PC-9 (cell line): Measurements from ENCODE around the gene P2RX7. TPM values are rescaled to one million over a fixed set of nuclear protein-coding genes. Genes with fewer than 3 reads are reported as not detected.

Experiments used
- BruUV-seq: library from RNA; stranded (reverse); fragments of 400-500 nt; replicated peaks from 2 replicates; lab custom pipeline; 2021; lab: Mats Ljungman, UMichigan
- CTCF ChIA-PET: fragments of 300-600 bp; sonication (Branson Sonifier 250); formaldehyde crosslinking; loops from one replicate; lab custom pipeline; 2022; ENCODE audit warnings: antibody characterized with exemption; lab: Charles Lee
- POLR2A ChIA-PET: fragments of 300-600 bp; sonication (Branson Sonifier 250); formaldehyde crosslinking; loops from one replicate; lab custom pipeline; 2022; ENCODE audit warnings: antibody characterized with exemption; ENCODE audit not compliant: unreplicated experiment; lab: Charles Lee
- DNase-seq, 2 experiments: peaks; one replicate each; pipeline versions ENCODE4 v3.0.0 to v3.0.0-alpha.2; 2015 to 2022; ENCODE audit warnings: mixed read lengths in 1 of 2
- H2AFZ ChIP-seq: fragments of 200-600 bp; sonication (generic); 2 replicates; pipeline ENCODE4 v1.8.1; 2017; ENCODE audit warnings: antibody characterized with exemption
- H3F3A ChIP-seq: fragments of 200-600 bp; sonication (generic); 2 replicates; pipeline ENCODE4 v1.8.1; 2017; ENCODE audit warnings: antibody characterized with exemption, mild to moderate bottlenecking, low read depth; ENCODE audit not compliant: insufficient read depth
- H3K27ac ChIP-seq: fragments of 200-600 bp; sonication (generic); 2 replicates; pipeline ENCODE4 v1.6.1; 2016; ENCODE audit warnings: mixed run types
- H3K27me3 ChIP-seq: fragments of 200-600 bp; sonication (generic); 2 replicates; pipeline ENCODE4 v1.6.1; 2016; ENCODE audit warnings: low read depth, mixed run types; ENCODE audit not compliant: insufficient read depth
- H3K36me3 ChIP-seq: fragments of 200-600 bp; sonication (generic); 2 replicates; pipeline ENCODE4 v1.6.1; 2016; ENCODE audit warnings: low read depth, mixed run types
- H3K4me1 ChIP-seq: fragments of 200-600 bp; sonication (generic); replicated peaks from 2 replicates; pipeline ENCODE4 v1.6.1; 2016; ENCODE audit warnings: mixed run types; ENCODE audit not compliant: insufficient read depth
- H3K4me2 ChIP-seq: fragments of 200-600 bp; sonication (generic); 2 replicates; pipeline ENCODE4 v1.6.1; 2017; ENCODE audit warnings: mixed run types
- H3K4me3 ChIP-seq: fragments of 200-600 bp; sonication (generic); 2 replicates; pipeline ENCODE4 v1.6.1; 2016; ENCODE audit warnings: mixed run types
- H3K79me2 ChIP-seq: fragments of 200-600 bp; sonication (generic); 2 replicates; pipeline ENCODE4 v1.6.1; 2017; ENCODE audit warnings: low read depth, mixed run types
- H3K9me2 ChIP-seq: fragments of 200-600 bp; sonication (generic); 2 replicates; pipeline ENCODE4 v1.8.1; 2017; ENCODE audit warnings: mild to moderate bottlenecking; ENCODE audit not compliant: insufficient read depth
- H3K9me3 ChIP-seq: fragments of 200-600 bp; sonication (generic); 2 replicates; pipeline ENCODE4 v1.8.1; 2016; ENCODE audit warnings: low read depth; ENCODE audit not compliant: insufficient read depth
- H4K20me1 ChIP-seq: fragments of 200-600 bp; sonication (generic); 2 replicates; pipeline ENCODE4 v1.8.1; 2017; ENCODE audit not compliant: insufficient read depth
- EZH2 ChIP-seq: fragments of 200-600 bp; sonication (generic); IDR thresholded peaks from 2 replicates; pipeline ENCODE4 v1.8.0; 2017; ENCODE audit warnings: antibody characterized with exemption, low read depth
- intact Hi-C: fragments of 100-400 bp; cut with micrococcal nuclease; formaldehyde crosslinking; loops from one replicate; pipeline ENCODE4 v1.10.0; 2022; ENCODE audit not compliant: unreplicated experiment
- total RNA-seq: library from RNA; stranded (reverse); gene quantifications from 2 replicates; pipeline ENCODE4 v1.2.3, GENCODE V29; 2021
- TF ChIP-seq, protein P1 (sequence below): fragments of 200-600 bp; sonication (generic); conservative IDR thresholded peaks from 2 replicates; pipeline ENCODE4 v1.6.1; 2017; ENCODE audit warnings: mixed run types, antibody characterized with exemption, mild to moderate bottlenecking, moderate library complexity

P2RX7 gene
- total RNA-seq, 1 experiment from 2014 or later: 3.2 TPM

DNA sequence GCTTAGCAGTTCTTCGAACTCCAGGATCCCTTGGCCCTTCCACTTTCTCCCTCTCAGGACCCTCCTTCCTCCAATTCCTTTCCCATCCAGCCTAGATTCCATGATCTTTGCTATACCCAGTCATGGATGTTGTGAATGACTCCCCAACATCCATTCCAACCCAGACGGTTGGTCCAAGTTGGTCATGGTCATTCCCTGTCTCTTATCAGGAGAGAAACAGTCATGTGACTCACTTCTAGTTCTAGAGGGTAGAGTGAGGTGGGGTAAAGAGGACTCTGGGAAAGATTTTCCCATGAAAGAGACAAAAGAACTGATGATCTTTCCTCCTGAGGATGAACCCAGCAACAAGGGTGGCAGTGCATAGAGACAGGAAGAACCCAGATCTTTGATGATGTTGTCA is 9.2 kb upstream of the P2RX7 start:
- ChIA-PET CTCF (no interaction called here), POLR2A (no interaction called here)
- Histone ChIP-seq H3K9me2 (no peaks in the 10 kb centered on the region), H3K4me2 (no peak overlapping the region), H2AFZ (no peak overlapping the region), H3K4me3 (no peak overlapping the region), H3K27ac (0 out of 2 replicates have a peak overlapping the region, but pooled peaks have one; percentile 70), H3K27me3 (no peaks in the 10 kb centered on the region), H3K36me3 (no peaks in the 10 kb centered on the region), H4K20me1 (no peaks in the 10 kb centered on the region), H3K9me3 (no peaks in the 10 kb centered on the region), H3F3A (peaks cover 11% of the 10 kb centered on the region; the same call in 1 of the 2 replicates), H3K4me1 (peaks cover 18% of the 10 kb centered on the region), H3K79me2 (no peaks in the 10 kb centered on the region)
- intact Hi-C loops: no loop called here
- TF ChIP-seq, protein P1, sequence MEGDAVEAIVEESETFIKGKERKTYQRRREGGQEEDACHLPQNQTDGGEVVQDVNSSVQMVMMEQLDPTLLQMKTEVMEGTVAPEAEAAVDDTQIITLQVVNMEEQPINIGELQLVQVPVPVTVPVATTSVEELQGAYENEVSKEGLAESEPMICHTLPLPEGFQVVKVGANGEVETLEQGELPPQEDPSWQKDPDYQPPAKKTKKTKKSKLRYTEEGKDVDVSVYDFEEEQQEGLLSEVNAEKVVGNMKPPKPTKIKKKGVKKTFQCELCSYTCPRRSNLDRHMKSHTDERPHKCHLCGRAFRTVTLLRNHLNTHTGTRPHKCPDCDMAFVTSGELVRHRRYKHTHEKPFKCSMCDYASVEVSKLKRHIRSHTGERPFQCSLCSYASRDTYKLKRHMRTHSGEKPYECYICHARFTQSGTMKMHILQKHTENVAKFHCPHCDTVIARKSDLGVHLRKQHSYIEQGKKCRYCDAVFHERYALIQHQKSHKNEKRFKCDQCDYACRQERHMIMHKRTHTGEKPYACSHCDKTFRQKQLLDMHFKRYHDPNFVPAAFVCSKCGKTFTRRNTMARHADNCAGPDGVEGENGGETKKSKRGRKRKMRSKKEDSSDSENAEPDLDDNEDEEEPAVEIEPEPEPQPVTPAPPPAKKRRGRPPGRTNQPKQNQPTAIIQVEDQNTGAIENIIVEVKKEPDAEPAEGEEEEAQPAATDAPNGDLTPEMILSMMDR: no peak
- TF ChIP-seq EZH2: no peak
- BruUV-seq: no TSS peak
- DNase-seq: no peak

DNA sequence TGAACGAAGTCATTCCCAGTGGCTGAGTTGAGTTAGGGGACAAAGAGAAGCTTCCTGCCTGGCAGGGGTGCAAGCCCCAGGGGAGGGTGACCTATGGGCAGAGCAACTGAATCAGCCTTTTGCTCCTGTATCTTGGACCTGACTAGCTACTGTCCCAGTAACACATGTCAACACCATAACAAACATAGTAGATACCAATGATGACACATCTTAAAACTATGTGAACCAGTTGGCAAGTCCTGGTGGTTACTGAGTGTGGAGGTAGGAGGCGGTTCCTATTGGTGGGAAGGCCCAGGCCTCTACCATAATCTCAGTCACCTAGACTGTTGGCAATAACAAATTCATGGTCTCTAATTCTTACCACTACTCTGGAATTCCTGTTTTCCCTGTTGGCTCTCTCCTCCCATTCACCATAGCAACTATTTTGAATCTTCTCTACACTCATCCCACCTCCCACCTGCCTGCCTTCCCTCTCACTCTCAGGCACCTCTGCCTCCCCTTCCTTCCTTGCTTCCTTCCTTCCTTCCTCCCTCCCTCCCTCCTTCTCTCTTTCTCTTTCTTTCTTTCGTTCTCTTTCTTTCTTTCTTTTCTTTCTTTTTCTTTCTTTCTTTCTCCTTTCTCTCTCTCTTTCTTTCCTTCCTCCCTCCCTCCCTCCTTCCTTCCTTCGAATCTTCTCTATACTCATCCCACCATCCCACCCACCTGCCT is 8.1 kb upstream of the P2RX7 start:
- no peak overlapping the region for H3K4me3 ChIP-seq
- H3K27ac ChIP-seq: peak overlapping the region; percentile 70
- CTCF ChIA-PET: no interaction called here
- no peak for TF ChIP-seq EZH2
- TF ChIP-seq, protein P1: no peak
- BruUV-seq: no TSS peak
- H3K27me3 ChIP-seq: no peaks in the 10 kb centered on the region
- intact Hi-C loops: loop anchor here (1.0 to 2.0 kb wide), 3 partner anchors 86 to 103 kb away; partner anchors contain the start of gene P2RX4
- no peaks in the 10 kb centered on the region for H3K9me3 ChIP-seq
- H3F3A ChIP-seq: peaks cover 11% of the 10 kb centered on the region; the same call in 1 of the 2 replicates
- H4K20me1 ChIP-seq: no peaks in the 10 kb centered on the region
- H3K79me2 ChIP-seq: no peaks in the 10 kb centered on the region
- H2AFZ ChIP-seq: no peak overlapping the region
- no peaks in the 10 kb centered on the region for H3K36me3 ChIP-seq
- H3K4me1 ChIP-seq: peaks cover 18% of the 10 kb centered on the region
- peak; percentile 83 to 99 for DNase-seq
- no peaks in the 10 kb centered on the region for H3K9me2 ChIP-seq
- POLR2A ChIA-PET: interaction anchor here (0.5 to 0.6 kb wide), 2 partner anchors 81 to 895 kb away, joined by 3 to 9 read pairs; no protein-coding TSS in a partner anchor
- peak overlapping the region; percentile 61 for H3K4me2 ChIP-seq

DNA sequence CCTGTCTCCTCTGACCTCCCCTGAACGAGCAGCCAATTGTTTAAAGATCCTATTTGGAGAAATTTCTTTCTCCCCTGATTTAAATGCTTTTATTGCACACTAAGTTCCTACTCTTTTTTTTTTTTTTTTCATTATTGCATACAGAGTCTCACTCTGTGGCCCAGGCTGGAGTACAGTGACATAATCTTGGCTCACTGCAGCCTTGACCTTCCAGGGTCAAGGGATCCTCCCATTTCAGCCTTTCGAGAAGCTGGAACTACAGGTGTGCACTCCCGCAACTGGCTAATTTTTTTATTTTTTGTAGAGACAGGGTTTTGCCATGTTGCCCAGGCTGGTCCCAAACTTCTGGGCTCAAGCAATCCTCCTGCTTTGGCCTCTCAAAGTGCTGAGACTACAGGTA is 5.2 kb upstream of the P2RX7 start:
- no TSS peak for BruUV-seq
- Histone ChIP-seq H3K27me3 (no peaks in the 10 kb centered on the region), H3K4me3 (no peak overlapping the region), H2AFZ (no peak overlapping the region), H3K27ac (no peak overlapping the region), H3K79me2 (no peaks in the 10 kb centered on the region), H3K36me3 (no peaks in the 10 kb centered on the region), H3K4me2 (no peak overlapping the region), H3K9me3 (no peaks in the 10 kb centered on the region), H4K20me1 (no peaks in the 10 kb centered on the region), H3F3A (peaks cover 11% of the 10 kb centered on the region; the same call in 1 of the 2 replicates), H3K4me1 (peaks cover 23% of the 10 kb centered on the region), H3K9me2 (no peaks in the 10 kb centered on the region)
- no peak for DNase-seq
- intact Hi-C loops: no loop called here
- POLR2A ChIA-PET: no interaction called here
- TF ChIP-seq, protein P1: no peak
- no peak for TF ChIP-seq EZH2
- CTCF ChIA-PET: interaction anchor here (0.7 kb wide), 1 partner anchor 67 kb away, joined by 3 read pairs; no protein-coding TSS in a partner anchor
